UCSD-AML1 (cell line): ENCODE data around the gene NAA40.
A peak's percentile ranks its signal among the peaks of the same experiment; 100 is the strongest.
"Not testable (repeated sequence)": the region's sequence is repeated elsewhere in the genome, so short reads cannot be mapped to it uniquely, and the experiment has no call there.

Experiments
- DNase-seq: peaks from one replicate; lab custom pipeline; 2025; ENCODE audit not compliant: unreplicated experiment; lab: John Stamatoyannopoulos, UW

NAA40 gene

DNA sequence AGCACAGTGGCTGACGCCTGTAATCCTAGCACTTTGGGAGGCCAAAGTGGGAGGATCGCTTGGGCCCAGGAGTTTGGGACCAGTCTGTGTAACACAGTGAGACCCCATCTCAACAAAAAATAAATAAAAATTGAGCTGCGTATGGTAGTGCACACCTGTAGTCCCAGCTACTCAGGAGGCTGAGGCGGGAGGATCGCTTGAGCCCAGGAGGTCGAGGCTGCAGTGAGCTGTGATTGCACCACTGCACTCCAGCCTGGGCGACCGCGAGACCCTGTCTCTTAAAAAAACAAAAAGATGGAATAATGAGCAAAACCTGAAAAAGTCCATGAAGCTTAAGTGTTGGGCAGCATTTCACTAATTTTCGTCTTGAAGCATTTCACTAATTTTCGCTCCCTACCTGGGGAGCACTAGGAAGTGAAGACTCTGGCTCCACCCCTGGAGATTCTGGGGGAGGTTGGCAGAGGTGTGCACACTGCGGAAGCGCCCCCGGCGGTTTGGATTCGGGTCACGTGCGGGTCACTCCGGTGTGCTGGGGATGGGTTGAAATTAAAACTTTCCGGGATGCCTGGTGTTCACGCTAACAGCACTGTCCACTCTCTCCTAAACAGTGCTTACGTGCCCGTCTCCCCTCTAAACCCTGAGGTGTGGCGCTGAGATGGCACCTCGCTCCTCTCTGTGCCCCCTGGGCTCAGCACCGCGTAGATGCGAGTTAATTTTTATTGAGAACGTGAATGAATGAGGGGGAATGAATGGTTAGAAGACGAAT, 906 bp upstream of the NAA40 start:
- no peak for DNase-seq

DNA sequence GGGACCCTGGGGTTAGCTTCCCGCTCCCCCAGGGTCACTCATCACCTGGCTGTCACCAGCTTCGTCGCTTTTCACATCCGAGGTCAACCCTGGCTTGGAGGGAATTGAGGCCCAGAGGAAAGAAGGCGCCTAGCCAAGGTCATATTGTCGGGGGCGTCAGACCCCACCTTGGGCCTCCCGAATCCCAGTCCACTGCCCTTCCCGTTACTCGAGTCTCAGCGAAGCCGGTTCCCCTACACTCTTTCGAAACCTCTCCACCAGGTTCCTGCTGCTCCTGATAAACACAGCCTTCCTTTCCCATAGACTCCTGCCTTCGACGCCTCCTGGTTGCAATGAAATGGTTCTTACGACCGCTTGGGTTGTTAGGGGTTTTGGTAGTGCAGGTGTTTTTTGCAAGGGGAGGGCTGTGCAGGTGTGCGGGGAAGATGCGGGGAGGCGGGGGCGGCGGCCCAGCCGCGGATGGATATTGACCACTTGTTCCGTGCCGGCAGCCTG, 642 bp downstream of the NAA40 start:
- DNase-seq = no peak

DNA sequence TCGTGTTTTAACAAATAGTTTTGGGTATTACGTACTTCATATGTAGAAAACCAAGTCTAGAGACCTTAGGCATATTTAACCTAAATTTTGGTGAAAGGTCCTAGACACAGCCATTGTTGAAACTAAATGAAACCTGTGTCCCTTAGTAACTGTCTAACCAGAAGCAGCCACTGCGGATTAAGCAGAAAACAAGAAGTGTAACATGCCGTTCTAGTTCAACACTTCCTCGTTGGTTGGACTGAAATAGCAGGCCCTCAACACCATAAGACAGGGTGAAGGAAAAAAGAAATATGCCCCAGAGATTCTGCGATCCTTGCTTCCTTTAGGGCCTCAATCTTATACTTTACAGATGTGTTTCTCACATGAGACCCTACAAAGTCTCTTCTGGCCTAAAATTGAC, 2.0 kb downstream of the NAA40 start:
- no peak for DNase-seq

DNA sequence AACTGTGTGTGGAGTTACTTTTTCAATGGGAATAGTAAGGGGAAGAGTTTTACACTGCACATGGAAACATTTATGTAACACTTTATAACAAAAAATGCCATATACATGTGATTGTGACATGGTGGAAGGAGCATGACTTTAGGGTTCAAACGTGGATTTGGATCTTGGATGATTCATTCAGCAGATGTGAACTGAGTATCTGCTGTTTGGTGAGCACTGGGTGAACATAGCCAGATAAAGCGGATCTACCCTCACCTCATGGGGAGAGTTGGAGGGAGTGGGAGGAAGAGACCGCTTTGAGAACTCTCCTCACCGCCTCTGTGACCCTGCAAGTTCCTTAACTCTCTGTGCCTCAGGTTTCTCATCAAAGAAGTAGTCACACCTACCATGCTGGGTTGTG, 3.1 kb downstream of the NAA40 start:
- no peak for DNase-seq

- no peak for DNase-seq
These were observed 4.0 kb downstream of the NAA40 start for GRCh38 chr11:63942803-63943202.

DNA sequence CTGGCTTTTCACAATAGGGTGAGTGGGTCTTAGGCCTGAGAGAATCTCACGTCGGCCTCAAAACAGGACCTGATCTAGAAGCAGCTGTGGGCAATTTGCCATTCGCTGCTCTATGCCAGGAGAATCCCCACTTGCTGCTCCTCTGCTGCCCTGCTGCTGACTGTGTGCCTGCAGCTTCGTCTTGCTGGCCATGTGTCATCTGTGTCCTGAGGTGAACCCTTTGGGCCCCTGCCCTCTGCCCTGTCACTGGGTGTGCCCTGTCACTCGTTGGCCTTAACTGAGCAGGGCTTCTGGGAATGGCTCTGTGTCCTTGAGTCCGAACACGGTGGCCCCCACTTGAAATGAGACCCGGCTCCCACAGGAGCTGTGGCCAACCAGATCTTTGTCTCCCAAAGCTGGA, 6.2 kb downstream of the NAA40 start:
- DNase-seq = no peak

- peak; percentile 37 for DNase-seq
These were observed 6.8 kb downstream of the NAA40 start for GRCh38 chr11:63945477-63946163.

GRCh38 chr11:63951779-63952536, 13.2 kb downstream of the NAA40 start:
- peak; percentile 62 for DNase-seq

DNA sequence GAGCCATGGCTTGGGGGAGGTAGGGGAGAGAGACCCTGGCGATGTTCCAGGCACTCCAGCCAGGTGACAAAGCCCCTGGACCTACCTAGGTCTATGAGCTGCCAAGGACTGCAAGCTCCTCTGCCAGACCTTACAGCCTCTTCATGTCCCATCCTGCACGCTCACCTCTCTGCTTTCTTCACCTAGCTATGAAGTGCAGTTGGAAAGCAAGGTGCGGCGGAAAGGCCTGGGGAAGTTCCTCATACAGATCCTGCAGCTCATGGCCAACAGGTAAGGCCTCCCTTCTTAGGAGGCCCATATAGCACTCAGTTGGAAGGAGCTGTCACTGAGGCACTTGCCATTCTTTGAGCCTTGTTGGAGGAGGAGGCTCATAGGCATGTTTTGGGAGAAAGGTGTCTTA, 13.8 kb downstream of the NAA40 start:
- no peak for DNase-seq

- no peak for DNase-seq
These were observed 19.2 kb downstream of the NAA40 start for GRCh38 chr11:63958008-63958407.

GRCh38 chr11:63961608-63962412, 23.0 kb downstream of the NAA40 start:
- no peak for DNase-seq

- DNase-seq = not testable (repeated sequence)
These were observed 25.1 kb downstream of the NAA40 start for GRCh38 chr11:63963895-63964294.

- DNase-seq = no peak
These were observed 27.6 kb downstream of the NAA40 start for GRCh38 chr11:63966444-63966843.

DNA sequence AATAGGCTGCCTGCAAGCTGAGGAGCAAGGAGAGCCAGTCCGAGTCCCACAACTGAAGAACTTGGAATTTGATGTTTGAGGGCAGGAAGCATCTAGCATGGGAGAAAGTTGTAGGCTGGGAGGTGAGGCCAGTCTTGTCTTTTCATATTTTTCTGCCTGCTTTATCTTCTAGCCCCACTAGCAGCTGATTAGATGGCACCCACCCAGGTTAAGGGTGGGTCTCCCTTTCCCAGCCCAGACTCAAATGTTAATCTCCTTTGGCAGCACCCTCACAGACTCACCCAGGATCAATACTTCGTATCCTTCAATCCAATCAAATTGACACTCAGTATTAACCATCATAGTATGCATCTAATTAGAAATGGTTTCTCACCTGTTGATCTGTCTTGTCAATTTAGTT, 30.7 kb downstream of the NAA40 start:
- no peak for DNase-seq

GRCh38 chr11:63970902-63971301, 32.1 kb downstream of the NAA40 start:
- no peak for DNase-seq

- not testable (repeated sequence) for DNase-seq
These were observed 35.1 kb downstream of the NAA40 start for GRCh38 chr11:63973912-63974258.

GRCh38 chr11:63974259-63975143, 35.7 kb downstream of the NAA40 start, which contains the start of gene COX8A:
COX8A (plus strand) TSS chr11:63974620; CDS start chr11:63974681, 61 bp downstream.
- peak; percentile 97 for DNase-seq

- DNase-seq = no peak
These were observed 39.9 kb downstream of the NAA40 start for GRCh38 chr11:63978551-63979239.

GRCh38 chr11:63979426-63979825, 40.6 kb downstream of the NAA40 start:
- DNase-seq = no peak
